Glomerular endothelial cell (primary cell): ENCODE data around the gene PAQR9. TPM values are rescaled to one million over a fixed set of nuclear protein-coding genes. Genes with fewer than 3 reads are reported as not detected.

Experiments
- DNase-seq: peaks from one replicate; pipeline ENCODE4 v3.0.0-alpha.2; 2011; ENCODE audit warnings: low read depth, low spot score; ENCODE audit errors: extremely low read depth
- total RNA-seq: library from RNA; depleted of rRNA; stranded (reverse); fragments of >200 nt; gene quantifications from 2 replicates; pipeline ENCODE4 v1.2.3, GENCODE V29; 2015

PAQR9 gene
- total RNA-seq, 1 donor from 2014 or later, result not detected

DNA sequence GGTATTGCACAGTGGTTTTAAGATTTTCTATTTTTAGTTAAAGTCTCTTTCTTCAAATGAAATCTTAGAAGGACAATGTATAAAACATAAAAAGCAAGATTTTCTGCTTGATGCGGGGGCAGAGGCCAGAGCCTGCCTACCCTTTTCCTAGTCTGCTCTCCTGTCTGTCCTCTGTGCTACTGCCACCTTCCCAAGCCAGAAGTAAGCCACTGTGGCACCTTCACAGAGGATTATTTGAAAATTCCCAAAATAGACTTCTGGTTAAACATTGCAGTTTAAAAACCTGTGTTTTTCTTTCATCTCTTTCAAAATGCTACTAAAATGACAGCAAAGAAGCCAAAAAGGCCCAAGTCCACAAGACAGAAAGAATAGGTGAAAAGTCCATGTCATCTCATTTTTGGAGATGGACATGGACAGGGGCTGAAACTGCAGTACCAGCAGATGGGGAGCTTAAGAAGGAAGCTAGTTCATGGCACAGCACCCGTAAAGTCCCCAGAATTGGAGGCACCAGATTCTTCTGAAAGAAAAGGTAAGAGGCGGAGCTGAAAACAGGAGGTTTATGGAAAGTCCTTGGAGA, 37.0 kb downstream of the PAQR9 start:
- DNase-seq, result no peak

DNA sequence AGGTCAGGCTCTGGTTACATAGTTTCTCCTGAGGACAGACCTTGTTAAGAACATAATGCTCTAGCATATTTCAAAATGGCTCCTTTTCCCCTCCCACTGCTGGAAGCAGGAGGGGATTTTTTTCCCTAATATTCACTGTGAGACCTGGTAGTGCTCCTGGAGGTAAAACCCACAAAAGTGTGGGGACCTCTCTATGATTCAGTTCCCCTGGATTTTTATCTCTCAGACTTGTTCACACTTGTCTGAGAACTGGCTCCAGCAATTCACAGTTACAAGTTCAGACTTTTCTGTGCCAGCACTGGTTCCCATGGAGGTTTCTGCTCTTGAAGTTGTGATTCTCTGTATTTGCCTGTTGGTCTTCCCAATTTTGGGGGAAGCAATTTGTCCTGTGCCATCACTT, 38.3 kb downstream of the PAQR9 start:
- no peak for DNase-seq

DNA sequence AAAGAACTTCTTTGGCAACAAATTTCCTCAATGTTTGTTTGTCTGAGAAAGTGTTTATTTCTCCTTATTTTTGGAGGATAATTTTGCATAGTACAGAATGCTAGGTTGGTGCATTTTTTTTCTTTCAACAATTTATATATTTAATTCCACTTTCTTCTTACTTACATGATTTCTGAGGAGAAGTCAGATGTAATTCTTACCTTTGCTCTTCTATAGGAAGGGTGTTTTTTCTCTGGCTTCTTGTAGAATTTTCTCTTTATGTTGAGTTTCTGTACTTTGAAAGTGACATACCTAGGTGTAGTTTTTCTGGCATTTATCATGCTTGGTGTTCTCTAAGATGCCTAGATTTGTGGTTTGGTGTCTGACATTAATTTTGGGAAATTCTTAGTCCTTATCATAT, 39.8 kb downstream of the PAQR9 start:
- DNase-seq, result no peak

DNA sequence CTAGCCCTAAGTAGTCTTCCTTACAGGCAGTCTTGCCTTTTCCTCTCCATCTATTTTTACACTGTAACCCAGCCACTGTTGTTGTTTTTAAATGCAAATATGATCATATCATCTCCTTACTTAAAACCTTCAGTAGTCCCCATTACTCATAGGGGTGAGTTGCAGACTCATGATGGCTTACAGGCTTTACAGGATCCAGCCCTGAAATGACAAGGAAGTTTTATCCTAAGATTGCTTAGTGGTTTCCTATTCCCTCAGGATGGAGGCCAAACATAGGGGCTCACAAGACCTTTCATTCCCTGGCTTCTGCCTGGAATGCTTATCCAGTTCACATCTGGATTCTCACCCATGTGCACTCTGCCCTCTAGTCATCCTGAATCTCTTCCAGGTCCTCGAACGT, 46.9 kb downstream of the PAQR9 start:
- no peak for DNase-seq

DNA sequence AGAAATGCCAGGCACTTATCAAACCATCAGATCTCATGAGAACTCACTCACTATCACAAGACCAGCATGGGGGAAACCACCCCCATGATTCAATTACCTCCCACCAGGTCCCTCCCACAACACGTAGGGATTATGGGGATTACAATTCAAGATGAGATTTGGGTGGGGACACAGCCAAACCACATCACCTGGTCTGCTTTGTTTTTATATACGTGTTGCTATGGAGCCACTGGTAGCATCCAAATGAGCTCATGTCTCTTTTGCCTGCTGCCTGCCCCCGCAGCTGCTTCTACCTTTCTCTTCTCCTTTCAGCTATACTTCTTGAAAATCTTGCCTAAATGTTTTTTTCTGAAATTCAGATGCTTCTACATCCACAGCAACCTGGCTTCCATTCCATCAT, 47.8 kb downstream of the PAQR9 start:
- DNase-seq, result no peak

DNA sequence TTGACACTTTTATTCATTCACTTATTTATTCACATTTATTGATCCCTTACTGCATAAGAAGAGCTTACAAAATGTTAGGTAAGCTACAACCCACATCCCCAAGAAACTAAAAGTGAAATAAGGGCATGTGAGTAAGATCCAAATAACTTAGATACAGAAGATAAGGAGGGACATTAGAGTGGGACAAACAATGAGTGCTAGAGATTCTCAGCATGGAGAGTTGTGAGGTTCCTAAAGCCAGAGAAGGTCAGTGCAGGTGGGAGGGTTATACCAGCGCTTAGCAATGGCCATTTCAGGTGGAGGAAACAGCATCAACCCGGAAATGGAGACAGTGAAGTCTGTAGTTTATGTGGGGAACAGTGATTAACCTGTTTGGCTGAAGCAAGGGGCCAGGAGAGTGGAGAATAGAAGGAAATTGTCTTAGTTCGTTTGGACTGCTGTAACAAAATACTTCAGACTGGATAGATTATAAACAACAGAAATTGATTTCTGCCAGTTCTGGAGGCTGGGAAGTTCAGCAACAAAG, 49.1 kb downstream of the PAQR9 start:
- no peak for DNase-seq

DNA sequence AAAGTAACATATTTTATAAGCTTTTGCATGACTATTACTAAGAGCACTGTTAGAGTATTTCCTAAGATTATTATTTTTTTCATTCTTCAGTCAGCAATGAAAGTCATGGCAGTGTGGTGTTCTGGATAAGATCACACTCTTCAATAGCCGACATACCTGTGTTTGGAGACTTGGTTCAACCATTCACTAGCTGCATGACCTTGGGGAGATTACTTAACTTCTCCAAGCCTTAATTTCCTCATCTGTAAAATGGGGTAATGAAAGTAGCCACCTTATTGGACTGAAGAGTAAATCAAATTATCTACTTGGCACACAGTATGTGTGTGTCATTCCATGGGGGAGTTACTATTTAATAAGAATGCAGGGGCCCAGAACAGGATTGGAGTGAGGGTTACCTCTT, 50.0 kb downstream of the PAQR9 start:
- no peak for DNase-seq

DNA sequence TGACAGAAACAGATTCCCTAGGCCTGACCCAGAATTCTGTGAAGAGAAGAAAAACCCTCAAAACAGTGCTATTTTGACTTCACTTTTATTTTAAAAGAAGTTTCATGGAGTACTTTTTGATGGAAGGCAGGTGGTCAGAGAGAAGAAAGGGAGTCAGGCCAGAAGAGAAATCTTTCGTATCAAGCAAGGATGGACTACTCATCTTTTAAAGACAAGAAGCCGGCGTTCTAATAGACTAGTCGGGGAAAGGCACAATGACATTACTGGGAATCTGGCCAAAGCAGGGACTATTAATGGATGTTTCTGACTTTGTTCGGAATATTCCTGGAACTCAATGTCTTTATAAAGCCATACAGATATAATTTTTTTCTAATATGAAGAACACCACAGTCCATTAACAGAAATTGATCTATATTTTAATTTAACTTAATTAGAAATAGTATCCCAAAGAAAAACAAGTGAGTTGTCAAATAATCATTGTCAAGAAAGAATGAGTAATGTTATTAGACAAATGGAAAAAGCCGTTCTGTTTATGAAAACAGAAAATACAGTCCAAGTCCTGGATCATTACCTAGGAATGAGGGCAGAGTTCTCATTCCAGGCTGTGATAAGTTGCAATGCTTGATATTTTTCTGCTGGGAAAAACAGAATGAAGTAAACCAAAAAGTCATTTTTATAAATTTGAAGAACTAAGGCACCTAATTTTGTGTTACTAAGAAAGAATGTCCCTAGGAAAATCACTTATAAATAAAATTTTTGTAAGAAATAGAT, 50.9 kb downstream of the PAQR9 start:
- no peak for DNase-seq

Other genes with a start within 250 kb of the PAQR9 start
- gene TRPC1, start 239.6 kb downstream of the PAQR9 start, total RNA-seq, result 10.7 and 14.1 TPM in 2 replicates
- 0.58 and 1.1 TPM in 2 replicates for gene PCOLCE2, start 74.6 kb downstream of the PAQR9 start, total RNA-seq
- gene U2SURP, start 37.9 kb upstream of the PAQR9 start, total RNA-seq, result 52.2 and 53.6 TPM in 2 replicates
- 29.3 and 32.0 TPM in 2 replicates for gene CHST2, start 156.1 kb upstream of the PAQR9 start, total RNA-seq